Measurements from ENCODE around the gene C2orf72. TPM values are rescaled to one million over a fixed set of nuclear protein-coding genes. Genes with fewer than 3 reads are reported as not detected.

Gene C2orf72
- total and polyA plus RNA-seq, 10 of the 15 experiments (the other 5 are each of a cell fraction or from before 2014, with no cell fraction given): under 0.01 to 0.29 (median 0.10) TPM; not detected in 6

GRCh38 chr2:231051116-231051515 is 13.8 kb downstream of the C2orf72 start:
- no peak for TF ChIP-seq FOXM1 (IDR thresholded peaks at IDR 0.05; ENCODE audit: low read depth, low read length)
- no peak for TF ChIP-seq SIX5 (IDR thresholded peaks at IDR 0.05; ENCODE audit: low read depth, low read length, severe bottlenecking)
- TF ChIP-seq TCF12 (IDR thresholded peaks at IDR 0.05; ENCODE audit: low read depth, low read length): no peak
- no peak for TF ChIP-seq ZNF592 (IDR thresholded peaks at IDR 0.05)
- FAIRE-seq (no peak), DNase-seq (ENCODE audit: low read depth, low spot score) (no peak), ATAC-seq (no peak)
- no peaks in the 10 kb centered on the region for H3K36me3 ChIP-seq (ENCODE audit: control insufficient read depth in 2 of 2, insufficient read depth in 2 of 2, low read length in 1 of 2)
- ChIA-PET SMC1A (ENCODE audit: uncharacterized antibody, unreplicated experiment) (interaction anchor here (1.3 kb wide), 1 partner anchor 227 kb away, joined by 3 read pairs; no protein-coding TSS in a partner anchor), CTCF (interaction anchor here (0.6 to 2.7 kb wide), 10 partner anchors 9 to 1264 kb away, joined by 3 to 36 read pairs (median 4); no protein-coding TSS in a partner anchor), RAD21 (ENCODE audit: unreplicated experiment) (interaction anchor here (1.0 to 1.1 kb wide), 2 partner anchors 9 to 227 kb away, joined by 3 to 4 read pairs; no protein-coding TSS in a partner anchor), POLR2A (no interaction called here)
- H3K9ac ChIP-seq (ENCODE audit: control insufficient read depth, insufficient read depth, low read length): no peak overlapping the region
- BruUV-seq (replicated peaks): no TSS peak
- H4K20me1 ChIP-seq (ENCODE audit: control insufficient read depth, insufficient read depth): no peaks in the 10 kb centered on the region
- intact Hi-C loops (cut with micrococcal nuclease; ENCODE audit: unreplicated experiment): loop anchor here (5.0 kb wide), 1 partner anchor 64 kb away; no protein-coding TSS in a partner anchor
- H3K4me2 ChIP-seq (ENCODE audit: control insufficient read depth, insufficient read depth): no peak overlapping the region
- in situ Hi-C loops (cut with MboI): loop anchor here (5.0 kb wide), 1 partner anchor 149 kb away; no protein-coding TSS in a partner anchor
- H3K4me3 ChIP-seq: no peak overlapping the region
- H2AFZ ChIP-seq (ENCODE audit: control insufficient read depth, low read depth, low read length): no peak overlapping the region
- H3K27me3 ChIP-seq (replicated peaks in 1 of 2; ENCODE audit: control insufficient read depth in 2 of 2, insufficient read depth in 2 of 2, low read length in 1 of 2): peaks cover 0 to 2% of the 10 kb centered on the region in 2 experiments; a peak in 2 of 4 replicates
- H3K4me1 ChIP-seq (ENCODE audit: control insufficient read depth, insufficient read depth, low read length): peaks cover 8% of the 10 kb centered on the region; the same call in 1 of the 2 replicates
- 52% methylated on average over 5 of the region's 5 CpGs for whole genome bisulfite sequencing (ENCODE audit: insufficient coverage, insufficient replicate concordance, low lambda C conversion rate, missing lambda C conversion rate)
- H3K27ac ChIP-seq (ENCODE audit: control insufficient read depth, insufficient read depth): no peak overlapping the region
- no peaks in the 10 kb centered on the region for H3K79me2 ChIP-seq (ENCODE audit: control insufficient read depth, insufficient read depth, low read length)
- no peaks in the 10 kb centered on the region for H3K9me3 ChIP-seq (replicated peaks; ENCODE audit: control insufficient read depth, insufficient read depth, low read length)

All from GM12878 (cell line).